MM.1S (cell line): ENCODE measurements around the gene HS1BP3.

ENCODE experiments used
- EZH2 ChIP-seq: fragments of 300-600 bp; sonication (generic); optimal IDR thresholded peaks from 2 replicates; pipeline ENCODE3; 2017; ENCODE audit warnings: low read depth, mild to moderate bottlenecking, antibody characterized with exemption, low read length, mixed read lengths
- EZH2phosphoT487 ChIP-seq: fragments of 300-600 bp; sonication (generic); IDR thresholded peaks from 2 replicates; pipeline ENCODE4 v1.6.1; 2018; ENCODE audit warnings: antibody characterized with exemption, low read length
- TF ChIP-seq, protein P1 (sequence below): fragments of 300-600 bp; sonication (generic); IDR thresholded peaks from 2 replicates; pipeline ENCODE4 v1.5.1; 2016; ENCODE audit warnings: antibody characterized with exemption, low read length, mixed read lengths

DNA sequence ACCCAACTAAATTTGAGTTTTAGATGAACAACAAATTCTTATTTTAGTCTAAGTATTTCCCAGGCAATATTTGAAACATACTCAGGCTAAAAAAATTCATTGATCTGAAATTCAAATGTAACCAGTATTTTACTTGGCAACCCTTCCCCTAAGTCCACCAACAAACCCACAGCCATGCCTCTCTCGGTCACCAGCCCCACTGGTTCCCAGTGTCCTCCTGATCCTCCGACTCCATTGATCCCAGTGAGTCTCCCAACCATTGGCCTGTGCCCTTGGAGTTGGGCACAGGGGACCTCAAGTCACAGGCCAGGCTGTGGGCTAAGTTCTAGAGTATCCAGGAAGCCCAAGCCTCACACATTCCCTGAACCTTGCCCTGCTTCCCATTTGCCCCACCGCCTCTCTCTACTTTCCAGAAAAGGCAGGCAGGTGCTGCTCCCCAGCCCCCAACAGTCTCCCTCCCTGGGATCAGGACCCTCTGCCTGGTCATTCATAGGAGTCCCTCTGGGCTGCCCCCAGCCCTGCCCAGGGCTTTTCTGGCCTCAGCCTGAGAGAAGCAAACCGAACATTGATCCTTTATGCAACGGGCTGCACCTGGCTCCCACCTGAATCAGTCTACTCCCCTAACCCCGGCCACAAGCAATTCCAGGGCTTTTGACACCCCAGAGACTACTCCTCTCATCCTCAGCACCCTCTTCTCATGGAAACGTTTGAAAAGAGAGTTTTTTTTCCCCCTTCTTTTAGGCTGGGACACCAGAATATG, 81.3 kb downstream of the HS1BP3 start:
- no peak for TF ChIP-seq EZH2phosphoT487
- TF ChIP-seq, protein P1, sequence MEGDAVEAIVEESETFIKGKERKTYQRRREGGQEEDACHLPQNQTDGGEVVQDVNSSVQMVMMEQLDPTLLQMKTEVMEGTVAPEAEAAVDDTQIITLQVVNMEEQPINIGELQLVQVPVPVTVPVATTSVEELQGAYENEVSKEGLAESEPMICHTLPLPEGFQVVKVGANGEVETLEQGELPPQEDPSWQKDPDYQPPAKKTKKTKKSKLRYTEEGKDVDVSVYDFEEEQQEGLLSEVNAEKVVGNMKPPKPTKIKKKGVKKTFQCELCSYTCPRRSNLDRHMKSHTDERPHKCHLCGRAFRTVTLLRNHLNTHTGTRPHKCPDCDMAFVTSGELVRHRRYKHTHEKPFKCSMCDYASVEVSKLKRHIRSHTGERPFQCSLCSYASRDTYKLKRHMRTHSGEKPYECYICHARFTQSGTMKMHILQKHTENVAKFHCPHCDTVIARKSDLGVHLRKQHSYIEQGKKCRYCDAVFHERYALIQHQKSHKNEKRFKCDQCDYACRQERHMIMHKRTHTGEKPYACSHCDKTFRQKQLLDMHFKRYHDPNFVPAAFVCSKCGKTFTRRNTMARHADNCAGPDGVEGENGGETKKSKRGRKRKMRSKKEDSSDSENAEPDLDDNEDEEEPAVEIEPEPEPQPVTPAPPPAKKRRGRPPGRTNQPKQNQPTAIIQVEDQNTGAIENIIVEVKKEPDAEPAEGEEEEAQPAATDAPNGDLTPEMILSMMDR = no peak
- no peak for TF ChIP-seq EZH2
